Activated CD8-positive, alpha-beta memory T cell treated with anti-CD3 and anti-CD28 coated beads, Interleukin-2, amount 50 U/mL, for 4 hours (primary cell): ENCODE results near the gene ATAD3A.
"Not testable (repeated sequence)": the region's sequence is repeated elsewhere in the genome, so short reads cannot be mapped to it uniquely, and the experiment has no call there.

Experiments used
- DNase-seq: peaks from one replicate; pipeline ENCODE4 v3.0.0-alpha.2; 2020

The ATAD3A gene

GRCh38 chr1:1540818-1541628 is 29.1 kb downstream of the ATAD3A start:
- DNase-seq: no peak

GRCh38 chr1:1541956-1542765 is 30.2 kb downstream of the ATAD3A start:
- DNase-seq: no peak

DNA sequence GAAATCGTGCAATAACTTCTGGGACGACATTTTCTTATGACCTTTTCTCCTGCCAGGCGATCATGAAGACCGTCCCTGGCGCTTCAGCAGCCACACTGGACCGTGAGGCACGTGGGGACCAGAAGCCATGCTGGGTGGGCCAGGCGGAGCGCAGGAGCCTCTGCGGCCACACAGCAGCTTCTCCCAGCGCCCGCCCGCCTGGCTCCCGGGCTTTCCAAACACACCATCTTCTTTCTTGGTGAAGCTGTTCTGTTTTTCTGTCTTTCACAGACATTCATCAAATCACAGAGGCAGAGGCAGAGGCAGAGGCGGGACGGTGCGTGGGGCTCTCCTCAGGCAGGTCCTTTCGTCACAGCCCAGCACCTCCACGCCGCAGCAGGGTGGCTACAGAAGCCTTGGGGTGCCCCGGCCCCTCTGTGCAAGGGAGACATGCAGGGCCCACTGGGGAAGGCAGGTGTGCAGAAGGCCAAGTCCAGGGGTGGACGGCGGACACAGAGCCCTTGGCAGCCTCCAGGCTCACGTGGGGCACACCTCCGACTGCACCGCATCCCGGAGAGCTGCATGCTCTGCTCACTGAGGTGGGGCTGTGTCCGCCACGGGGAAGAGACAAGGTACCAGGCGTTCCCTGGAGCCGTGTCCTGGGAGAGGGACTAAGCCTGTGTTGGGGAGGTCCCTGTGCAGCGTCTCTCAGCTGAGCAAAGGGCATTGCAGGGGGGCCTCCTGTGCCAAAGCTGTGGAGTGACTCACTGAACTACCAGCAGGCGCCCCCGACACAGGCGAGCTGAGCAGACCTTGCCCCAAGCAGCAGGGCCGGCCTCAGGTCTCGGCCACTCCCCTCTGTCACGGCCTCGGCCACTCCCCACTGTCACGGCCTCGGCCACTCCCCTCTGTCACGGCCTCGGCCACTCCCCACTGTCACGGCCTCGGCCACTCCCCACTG is 31.1 kb downstream of the ATAD3A start:
- DNase-seq: no peak

DNA sequence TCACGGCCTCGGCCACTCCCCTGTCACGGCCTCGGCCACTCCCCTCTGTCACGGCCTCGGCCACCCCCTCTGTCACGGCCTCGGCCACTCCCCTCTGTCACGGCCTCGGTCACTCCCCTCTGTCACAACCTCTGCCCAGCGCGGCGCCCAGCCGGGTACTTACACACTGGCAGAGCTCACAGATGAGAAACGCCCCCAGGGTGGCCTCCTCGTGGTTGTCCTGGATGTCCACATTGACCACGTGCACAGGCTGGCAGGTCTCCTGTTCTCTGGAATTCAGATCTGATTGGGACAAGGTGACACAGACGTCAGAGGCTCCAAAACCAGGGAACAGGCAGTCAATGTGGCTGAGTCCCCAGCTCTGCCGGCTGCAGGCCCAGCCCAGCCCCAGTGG is 31.7 kb downstream of the ATAD3A start:
- no peak for DNase-seq

DNA sequence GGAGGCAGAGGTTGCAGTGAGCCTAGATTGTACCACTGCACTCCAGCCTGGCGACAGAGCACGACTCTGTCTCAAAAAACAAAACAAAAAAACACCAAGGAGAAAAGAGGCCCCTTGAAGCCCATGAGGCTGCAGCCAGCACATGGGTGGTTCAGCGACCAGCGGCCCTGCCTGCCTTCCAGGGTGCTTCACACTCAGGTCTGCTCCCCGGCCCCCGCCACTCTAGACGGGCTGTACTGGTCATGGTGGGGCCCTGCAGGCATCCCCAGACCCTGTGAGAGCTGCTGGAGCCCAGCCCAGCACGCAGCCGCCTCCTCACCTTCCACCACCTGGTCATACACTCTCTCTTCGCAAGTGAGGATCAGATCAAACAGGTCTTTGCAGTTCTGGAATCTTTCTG is 32.6 kb downstream of the ATAD3A start:
- DNase-seq: no peak

GRCh38 chr1:1545946-1546737 is 34.2 kb downstream of the ATAD3A start:
- DNase-seq: no peak

- no peak for DNase-seq
Measured at GRCh38 chr1:1547011-1547410, 35.0 kb downstream of the ATAD3A start.

DNA sequence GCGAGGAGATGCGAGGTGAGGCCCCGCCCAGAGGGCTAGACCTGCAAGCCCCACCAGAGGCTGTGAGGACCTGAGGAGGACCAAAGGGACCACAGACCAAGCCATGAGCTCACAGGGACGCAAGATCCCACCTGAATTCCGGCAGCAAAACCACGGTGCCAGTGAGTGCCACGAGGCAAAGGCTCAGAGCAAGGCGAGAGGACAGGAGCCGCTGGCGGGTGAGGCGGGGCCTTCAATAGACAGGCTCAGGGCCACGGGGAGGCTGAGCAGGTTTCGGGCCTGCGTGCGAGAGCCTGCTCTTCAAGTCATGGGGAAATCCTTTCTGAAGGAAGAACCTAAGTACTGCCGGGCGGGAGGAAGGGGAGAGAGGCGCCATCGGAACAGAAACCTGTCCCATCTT is 35.5 kb downstream of the ATAD3A start:
- no peak for DNase-seq

GRCh38 chr1:1548591-1548990 is 36.6 kb downstream of the ATAD3A start:
- no peak for DNase-seq

GRCh38 chr1:1550087-1550486 is 38.1 kb downstream of the ATAD3A start:
- DNase-seq: no peak

DNA sequence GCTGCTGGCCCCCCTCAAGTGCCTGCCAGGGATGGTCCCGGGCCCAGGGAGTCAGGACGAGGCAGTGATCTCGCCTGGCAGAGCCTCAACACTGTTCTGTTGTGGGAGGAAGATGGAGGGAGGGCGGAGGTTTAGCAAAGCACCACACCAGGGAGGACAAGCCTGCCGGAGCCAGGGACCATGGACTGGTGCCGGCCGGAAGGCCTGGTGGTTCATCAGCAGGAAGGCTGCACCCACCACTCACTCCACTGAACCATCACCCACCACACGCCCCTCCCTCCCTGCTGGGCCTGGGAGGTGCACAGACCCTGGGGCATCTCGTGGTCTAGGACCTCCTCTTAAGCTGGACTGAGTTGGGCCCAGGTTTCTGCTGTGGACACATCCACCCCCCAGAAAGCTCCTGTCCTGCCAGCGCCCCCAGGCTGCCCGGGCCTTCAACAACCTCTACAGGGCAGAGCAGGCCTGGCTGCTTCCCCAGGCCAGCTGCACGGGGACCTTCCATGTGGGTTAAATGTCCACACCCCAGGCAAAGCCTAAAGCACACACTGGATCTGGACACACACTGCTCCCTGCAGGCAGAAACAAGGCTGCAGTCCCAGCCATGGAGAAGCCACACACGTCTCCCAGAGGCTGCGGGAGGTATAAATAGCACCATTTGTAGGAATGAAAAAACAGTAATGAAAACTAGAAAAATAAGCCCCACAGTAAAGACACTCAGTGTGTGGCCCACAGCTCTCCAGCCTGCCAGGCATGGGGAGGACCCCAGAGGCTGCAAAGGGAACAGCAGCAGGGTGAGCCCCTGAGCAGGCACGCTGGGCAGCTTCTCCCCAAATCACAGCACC is 38.9 kb downstream of the ATAD3A start:
- no peak for DNase-seq

- no peak for DNase-seq
Measured at GRCh38 chr1:1551524-1552262, 39.7 kb downstream of the ATAD3A start.

DNA sequence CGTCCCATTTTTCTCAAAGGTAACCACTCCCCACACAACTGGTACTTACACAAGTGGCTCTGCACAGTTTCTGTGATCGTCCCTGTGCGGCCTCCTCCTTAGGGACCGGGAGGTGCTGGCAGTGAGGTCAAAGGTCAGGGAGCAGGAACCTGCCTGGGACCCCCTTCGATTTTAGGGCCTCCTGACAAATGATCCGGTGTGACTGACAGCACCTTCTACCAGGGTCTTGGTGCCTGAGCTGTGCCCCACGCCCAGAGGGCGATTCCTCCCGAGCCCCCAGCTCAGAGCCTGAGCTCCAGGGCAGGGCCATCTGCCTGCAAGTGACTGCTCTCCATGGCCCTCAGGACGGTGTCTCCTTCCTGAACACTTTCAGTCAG is 40.3 kb downstream of the ATAD3A start:
- no peak for DNase-seq

DNA sequence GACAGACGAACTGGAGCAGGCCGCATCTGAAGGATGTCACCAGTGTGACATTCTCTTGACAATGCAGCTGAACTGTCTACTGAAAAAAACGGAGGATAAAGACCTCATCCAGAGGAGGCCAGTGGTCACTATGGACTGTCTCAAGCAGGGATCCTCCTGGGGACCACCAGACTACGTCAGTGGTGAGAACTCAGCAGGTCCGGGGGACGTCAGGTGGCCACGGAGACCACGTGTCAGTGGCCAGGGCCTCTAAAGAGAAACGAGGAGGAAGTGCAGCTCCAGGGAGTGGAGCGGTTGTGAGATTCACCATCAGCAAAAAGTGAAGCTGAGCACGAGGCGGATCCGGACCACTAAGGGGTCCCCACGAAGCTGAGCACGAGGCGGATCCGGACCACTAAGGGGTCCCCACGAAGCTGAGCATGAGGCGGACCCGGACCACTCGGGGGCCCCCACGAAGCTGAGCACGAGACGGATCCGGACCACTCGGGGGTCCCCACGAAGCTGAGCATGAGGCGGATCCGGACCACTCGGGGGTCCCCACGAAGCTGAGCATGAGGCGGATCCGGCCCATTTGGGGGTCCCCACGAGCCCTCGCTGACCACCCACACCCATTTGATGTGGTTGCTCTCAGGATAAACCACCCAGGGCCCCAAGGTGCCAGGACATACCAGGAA is 42.0 kb downstream of the ATAD3A start:
- no peak for DNase-seq

- no peak for DNase-seq
Measured at GRCh38 chr1:1554550-1554925, 42.6 kb downstream of the ATAD3A start.

- no peak for DNase-seq
Measured at GRCh38 chr1:1554926-1555915, 43.3 kb downstream of the ATAD3A start.

GRCh38 chr1:1556505-1556904 is 44.5 kb downstream of the ATAD3A start:
- DNase-seq: no peak

GRCh38 chr1:1556961-1557360 is 45.0 kb downstream of the ATAD3A start:
- not testable (repeated sequence) for DNase-seq

DNA sequence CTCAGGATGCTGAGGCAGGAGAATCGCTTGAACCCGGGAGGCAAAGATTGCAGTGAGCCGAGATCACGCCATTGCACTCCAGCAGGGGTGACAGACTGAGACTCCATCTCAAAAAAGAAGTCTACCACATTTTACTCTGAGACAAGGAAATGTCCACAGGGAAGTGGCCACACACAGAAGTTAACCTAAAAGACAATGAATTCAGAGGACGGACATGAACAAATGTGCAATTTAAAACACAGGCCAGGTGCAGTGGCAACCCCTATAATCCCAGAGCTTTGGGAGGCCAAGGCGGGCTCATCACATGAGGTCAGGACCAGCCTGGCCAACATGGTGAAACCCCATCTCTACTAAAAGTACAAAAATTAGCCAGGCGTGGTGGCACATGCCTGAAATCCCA is 45.7 kb downstream of the ATAD3A start:
- not testable (repeated sequence) for DNase-seq
